ENCODE data around the gene ABCB1. TPM values are rescaled to one million over a fixed set of nuclear protein-coding genes. Genes with fewer than 3 reads are reported as not detected.

ABCB1 gene
- total RNA-seq, 1 experiment from 2014 or later, result 9.8 TPM

GRCh38 chr7:87456247-87456646, 144.4 kb downstream of the ABCB1 start:
- DNase-seq (ENCODE audit: low read depth), result no peak
- in situ Hi-C loops (cut with HindIII; ENCODE audit: low pct_unique_long_range_greater_than_20kb, low sequenced_read_pairs), result no loop called here

Other genes starting within 250 kb of the ABCB1 start
- 0.03 TPM in 1 of 2 replicates, not detected in the other for gene ABCB4, start 125.2 kb downstream of the ABCB1 start, total RNA-seq (2014; rRNA removed; shearing (Covaris generic); ENCODE audit: low replicate concordance)
- not detected in 2 replicates for gene RUNDC3B, start 27.5 kb upstream of the ABCB1 start, total RNA-seq (2014; rRNA removed; shearing (Covaris generic); ENCODE audit: low replicate concordance)